Uterus (tissue), 2 donors: Measurements from ENCODE around the gene SLC66A2.

Experiments used
- CTCF ChIP-seq, 4 experiments: fragments of 200-600 bp in 2 of 4; fragments of 450-650 bp in 2 of 4; sonication (generic) in 2 of 4; IDR thresholded peaks; one replicate each; pipeline ENCODE4 v1.5.1; 2016 to 2019; ENCODE audit warnings: antibody characterized with exemption in 4 of 4, mild to moderate bottlenecking in 2 of 4, moderate library complexity in 1 of 4
- POLR2A ChIP-seq, 2 donors: fragments of 450-650 bp; IDR thresholded peaks; one replicate each; pipeline ENCODE4 v1.6.1; 2016; ENCODE audit warnings: antibody characterized with exemption in 2 of 2, mild to moderate bottlenecking in 1 of 2, moderate library complexity in 1 of 2

DNA sequence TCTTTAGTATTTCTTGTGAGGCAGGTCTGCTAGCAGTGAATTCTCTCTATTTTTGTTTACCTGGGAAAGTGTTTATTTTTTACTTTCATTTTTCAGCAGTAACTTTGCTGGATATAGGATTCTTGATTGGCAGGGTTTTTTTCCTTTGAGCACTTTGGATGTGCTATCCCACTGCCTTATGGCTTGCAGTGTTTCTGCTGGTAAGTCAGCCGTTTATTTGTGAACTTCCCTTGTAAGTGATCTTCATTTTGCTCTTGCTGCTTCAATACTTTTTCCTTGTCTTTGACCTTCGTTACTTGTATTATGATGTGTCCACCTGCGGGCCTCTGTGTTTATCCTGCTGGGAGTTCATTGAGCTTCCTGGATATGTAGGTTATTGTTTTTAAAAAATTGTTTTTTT lies 54.7 kb downstream of the SLC66A2 start:
- TF ChIP-seq CTCF (IDR thresholded peaks at IDR 0.05) (no peak), POLR2A (IDR thresholded peaks at IDR 0.05) (no peak)
